ENCODE results near the gene CDH5. TPM values are rescaled to one million over a fixed set of nuclear protein-coding genes. Genes with fewer than 3 reads are reported as not detected.

CDH5 gene
- total RNA-seq, 2 donors from 2014 or later, result not detected

DNA sequence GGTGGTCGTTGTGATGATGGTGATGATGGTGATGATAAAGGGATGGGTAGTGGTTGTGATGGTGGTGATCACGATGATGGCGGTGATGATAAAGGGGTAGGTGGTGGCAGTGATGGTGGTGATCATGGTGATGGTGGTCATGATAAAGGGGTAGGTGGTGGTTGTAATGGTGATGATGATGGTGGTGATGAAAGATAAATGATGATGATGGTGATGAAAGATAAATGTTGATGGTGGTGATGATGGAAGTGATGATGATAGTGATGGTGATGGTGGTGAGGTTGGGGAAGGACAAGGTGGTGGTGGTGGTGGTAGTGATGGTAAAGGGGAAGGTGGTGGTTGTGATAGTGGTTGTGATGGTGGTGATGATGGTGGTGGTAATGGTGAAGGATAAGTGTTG is 13.9 kb downstream of the CDH5 start:
- no peak for ATAC-seq
- H3K9me3 Mint-ChIP-seq, result peaks cover 11 to 12% of the 10 kb centered on the region in 2 donors
- H3K27ac Mint-ChIP-seq, result no peak overlapping the region
- no peak for DNase-seq (ENCODE audit: low spot score in 2 of 2)
- no peaks in the 10 kb centered on the region for H3K36me3 Mint-ChIP-seq

DNA sequence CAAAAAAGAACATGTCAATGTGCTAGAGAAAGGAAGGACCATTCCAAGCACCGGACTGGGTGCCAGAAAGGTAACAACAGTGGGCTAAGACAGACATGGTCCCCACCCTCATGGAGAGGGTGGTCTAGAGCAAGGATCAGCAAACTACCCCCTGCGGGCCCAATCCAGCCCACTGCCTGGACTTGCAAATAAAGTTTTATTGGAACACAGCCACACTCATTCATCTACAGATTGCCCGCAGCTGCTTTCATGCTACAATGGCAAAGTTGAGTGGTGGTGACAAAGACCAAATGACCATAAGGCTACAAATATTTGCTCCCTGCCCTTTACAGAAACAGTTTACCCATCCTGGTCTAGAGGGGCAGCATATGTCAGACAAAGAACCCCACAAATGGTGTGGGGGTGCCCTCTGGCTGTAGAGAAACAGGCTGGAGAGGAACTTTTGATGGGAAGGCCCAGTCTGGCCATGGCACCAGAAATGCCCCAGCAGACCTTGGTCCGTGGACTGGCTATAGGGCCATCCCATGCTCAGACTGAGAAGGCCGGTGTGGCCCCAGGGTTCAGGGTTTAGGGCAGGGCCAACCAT is 15.2 kb downstream of the CDH5 start:
- H3K27ac Mint-ChIP-seq, result no peak overlapping the region
- ATAC-seq, result no peak
- H3K9me3 Mint-ChIP-seq, result peaks cover 11 to 12% of the 10 kb centered on the region in 2 donors
- DNase-seq (ENCODE audit: low spot score in 2 of 2), result no peak
- H3K36me3 Mint-ChIP-seq, result no peaks in the 10 kb centered on the region

DNA sequence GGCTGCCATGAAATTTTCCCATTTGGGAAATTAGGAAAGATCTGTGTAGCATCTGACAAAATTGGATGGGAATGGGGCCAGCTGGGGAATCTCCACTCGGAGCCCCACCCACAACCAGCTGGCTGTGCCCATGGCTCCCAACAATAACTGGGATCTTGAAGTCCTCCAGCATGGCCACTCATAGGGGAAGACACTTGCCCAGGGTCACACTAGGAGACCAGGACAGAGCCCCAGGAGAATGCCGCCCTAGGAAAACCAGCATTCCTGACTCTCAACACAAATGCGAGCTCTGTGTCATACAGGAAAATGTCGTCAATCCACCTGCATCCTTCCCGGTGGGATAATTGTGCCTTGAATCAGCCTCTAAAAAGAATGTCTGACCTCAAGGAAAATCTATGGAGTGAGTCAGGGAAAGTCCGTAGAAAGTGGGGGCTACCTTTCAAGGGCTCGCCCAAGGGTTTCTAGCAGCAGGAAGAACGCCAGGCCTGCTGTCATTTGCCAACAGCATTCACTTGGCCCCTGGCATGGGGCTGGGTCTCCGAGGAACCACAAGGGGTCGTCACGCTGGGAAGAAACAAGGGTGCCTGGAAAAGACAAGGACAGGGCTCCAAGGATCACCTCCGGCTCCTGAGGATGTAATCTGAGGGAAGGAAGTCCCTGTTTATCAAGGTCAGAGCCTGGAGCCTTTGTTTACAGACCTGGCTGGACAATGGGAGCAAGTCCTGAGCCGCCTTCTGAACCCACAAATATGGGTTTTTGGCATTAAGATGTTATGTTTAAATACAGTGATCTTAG is 15.9 kb downstream of the CDH5 start:
- H3K27ac Mint-ChIP-seq, result no peak overlapping the region
- DNase-seq (ENCODE audit: low spot score in 2 of 2), result no peak
- no peak for ATAC-seq
- peaks cover 11 to 12% of the 10 kb centered on the region in 2 donors for H3K9me3 Mint-ChIP-seq
- no peaks in the 10 kb centered on the region for H3K36me3 Mint-ChIP-seq

DNA sequence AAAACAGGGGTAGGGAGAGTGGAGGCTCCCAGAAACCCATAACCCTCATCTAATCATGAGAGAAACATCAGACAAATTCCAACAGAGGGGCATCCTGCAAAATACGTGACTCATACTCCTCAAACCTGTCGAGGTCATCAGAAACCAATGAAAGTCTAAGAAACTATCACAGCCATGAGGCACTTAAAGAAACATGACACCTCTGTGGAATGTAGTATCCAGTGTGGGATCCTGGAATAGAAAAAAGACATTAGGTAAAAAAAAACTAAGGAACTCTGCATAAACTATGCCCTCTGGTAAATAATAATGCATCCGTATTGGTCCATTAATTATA is 16.4 kb downstream of the CDH5 start:
- no peak for DNase-seq (ENCODE audit: low spot score in 2 of 2)
- no peak for ATAC-seq
- Mint-ChIP-seq H3K27ac (no peak overlapping the region), H3K36me3 (no peaks in the 10 kb centered on the region), H3K9me3 (peaks cover 11 to 12% of the 10 kb centered on the region in 2 donors)

DNA sequence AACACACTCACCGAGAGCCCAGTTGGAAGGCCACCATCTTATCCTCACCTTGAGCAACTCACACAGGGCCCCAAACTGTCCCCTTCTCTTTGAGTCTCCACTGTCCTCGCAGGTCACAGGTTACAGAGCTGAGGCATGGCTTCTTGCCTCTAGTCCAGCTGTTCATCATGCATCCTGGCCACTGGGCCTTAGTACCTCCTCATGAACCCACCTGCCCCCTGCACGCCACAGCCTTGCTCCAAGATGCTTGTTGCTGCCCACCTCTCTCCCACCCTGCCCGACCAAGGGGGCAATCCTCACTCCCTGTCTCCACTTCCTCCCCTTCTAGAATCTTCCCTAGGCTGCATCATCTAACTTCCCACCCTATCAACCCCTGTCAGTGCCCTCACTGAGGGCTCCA is 17.1 kb downstream of the CDH5 start:
- Mint-ChIP-seq H3K36me3 (no peaks in the 10 kb centered on the region), H3K9me3 (peaks cover 11 to 12% of the 10 kb centered on the region in 2 donors), H3K27ac (peak overlapping the region in 1 of 2 donors; percentile 17)
- DNase-seq (ENCODE audit: low spot score in 2 of 2), result no peak
- no peak for ATAC-seq

DNA sequence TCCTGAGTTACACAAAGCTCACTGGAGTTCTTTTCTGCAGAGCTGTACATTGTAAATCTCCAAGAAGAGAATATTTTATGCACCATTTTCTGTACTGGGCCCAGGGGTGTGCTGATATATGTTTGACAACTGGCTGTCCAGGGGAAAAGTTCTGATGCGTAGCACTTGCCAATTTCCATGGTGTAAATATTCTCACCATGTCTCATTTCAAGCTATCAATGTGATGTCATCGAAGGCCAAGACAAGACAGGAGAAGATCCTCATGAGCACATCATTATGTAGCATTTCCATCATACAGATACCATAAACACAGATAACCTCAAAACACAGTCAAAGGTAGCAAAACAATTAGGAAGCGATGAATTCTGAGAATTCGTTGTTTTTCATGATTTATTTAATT is 18.9 kb downstream of the CDH5 start:
- H3K9me3 Mint-ChIP-seq, result peaks cover 3% of the 10 kb centered on the region in 2 donors
- ATAC-seq (no peak), DNase-seq (ENCODE audit: low spot score in 2 of 2) (no peak)
- no peaks in the 10 kb centered on the region for H3K36me3 Mint-ChIP-seq
- H3K27ac Mint-ChIP-seq, result no peak overlapping the region

DNA sequence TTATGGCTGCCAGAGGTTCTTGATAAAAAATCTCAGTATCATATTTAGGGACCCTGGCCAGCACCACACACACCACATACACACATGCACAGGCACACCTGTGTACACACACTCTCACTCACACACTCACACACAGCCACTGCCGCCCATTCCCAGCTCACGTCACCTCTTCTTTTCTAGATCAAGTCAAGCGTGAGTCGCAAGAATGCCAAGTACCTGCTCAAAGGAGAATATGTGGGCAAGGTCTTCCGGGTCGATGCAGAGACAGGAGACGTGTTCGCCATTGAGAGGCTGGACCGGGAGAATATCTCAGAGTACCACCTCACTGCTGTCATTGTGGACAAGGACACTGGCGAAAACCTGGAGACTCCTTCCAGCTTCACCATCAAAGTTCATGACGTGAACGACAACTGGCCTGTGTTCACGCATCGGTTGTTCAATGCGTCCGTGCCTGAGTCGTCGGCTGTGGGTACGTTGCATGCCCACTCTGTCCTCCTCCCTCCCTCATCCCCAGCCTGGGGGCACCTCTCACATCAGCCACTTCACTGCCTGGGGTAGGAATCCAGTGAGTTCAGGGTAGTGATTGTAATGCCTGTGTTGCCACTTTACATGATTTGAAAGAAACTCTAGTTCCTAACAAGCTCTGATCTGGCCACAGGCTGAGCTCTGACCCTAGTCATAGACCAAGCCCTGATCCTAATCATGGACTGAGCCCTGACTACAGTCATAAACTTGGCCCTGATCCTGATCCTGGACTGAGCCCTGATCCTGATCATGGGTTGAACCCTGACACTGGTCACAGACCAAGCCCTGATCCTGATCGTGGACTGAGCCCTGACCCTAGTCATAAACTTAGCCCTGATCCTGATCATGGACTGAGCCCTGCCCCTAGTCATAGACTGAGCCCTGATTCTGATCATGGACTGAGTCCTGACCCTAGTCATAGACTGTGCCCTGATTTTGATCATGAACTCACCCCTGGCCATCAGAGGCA is 20.4 kb downstream of the CDH5 start:
- no peaks in the 10 kb centered on the region for H3K36me3 Mint-ChIP-seq
- H3K9me3 Mint-ChIP-seq, result no peaks in the 10 kb centered on the region
- ATAC-seq (no peak), DNase-seq (ENCODE audit: low spot score in 2 of 2) (no peak)
- no peak overlapping the region for H3K27ac Mint-ChIP-seq

DNA sequence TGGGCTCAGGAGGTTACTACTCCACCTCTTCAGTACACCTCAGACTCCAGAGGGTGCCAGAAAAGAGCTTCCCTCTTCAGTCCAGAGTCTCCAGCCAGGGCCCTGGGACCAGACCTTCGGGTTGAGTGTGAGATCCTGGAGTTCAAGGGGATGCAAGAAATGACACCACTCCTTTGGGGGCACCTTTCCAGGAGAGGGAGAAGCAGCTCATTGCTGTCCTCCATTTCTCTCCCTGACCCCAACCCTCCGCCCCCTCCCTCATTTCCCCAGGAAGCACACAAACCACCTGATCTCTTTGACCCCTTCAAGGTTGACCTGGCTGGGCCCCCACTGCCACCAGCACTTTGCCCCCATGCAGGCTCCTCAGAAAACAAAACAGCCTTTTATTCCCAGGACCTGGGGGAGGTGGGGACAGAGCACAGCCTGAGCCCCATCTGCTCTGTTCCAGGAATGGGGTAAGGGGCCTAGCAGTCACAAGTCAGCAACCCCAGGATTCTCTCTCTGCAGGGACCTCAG is 21.4 kb downstream of the CDH5 start:
- H3K27ac Mint-ChIP-seq, result no peak overlapping the region
- DNase-seq (ENCODE audit: low spot score in 2 of 2) (no peak), ATAC-seq (no peak)
- no peaks in the 10 kb centered on the region for H3K36me3 Mint-ChIP-seq
- H3K9me3 Mint-ChIP-seq, result no peaks in the 10 kb centered on the region

DNA sequence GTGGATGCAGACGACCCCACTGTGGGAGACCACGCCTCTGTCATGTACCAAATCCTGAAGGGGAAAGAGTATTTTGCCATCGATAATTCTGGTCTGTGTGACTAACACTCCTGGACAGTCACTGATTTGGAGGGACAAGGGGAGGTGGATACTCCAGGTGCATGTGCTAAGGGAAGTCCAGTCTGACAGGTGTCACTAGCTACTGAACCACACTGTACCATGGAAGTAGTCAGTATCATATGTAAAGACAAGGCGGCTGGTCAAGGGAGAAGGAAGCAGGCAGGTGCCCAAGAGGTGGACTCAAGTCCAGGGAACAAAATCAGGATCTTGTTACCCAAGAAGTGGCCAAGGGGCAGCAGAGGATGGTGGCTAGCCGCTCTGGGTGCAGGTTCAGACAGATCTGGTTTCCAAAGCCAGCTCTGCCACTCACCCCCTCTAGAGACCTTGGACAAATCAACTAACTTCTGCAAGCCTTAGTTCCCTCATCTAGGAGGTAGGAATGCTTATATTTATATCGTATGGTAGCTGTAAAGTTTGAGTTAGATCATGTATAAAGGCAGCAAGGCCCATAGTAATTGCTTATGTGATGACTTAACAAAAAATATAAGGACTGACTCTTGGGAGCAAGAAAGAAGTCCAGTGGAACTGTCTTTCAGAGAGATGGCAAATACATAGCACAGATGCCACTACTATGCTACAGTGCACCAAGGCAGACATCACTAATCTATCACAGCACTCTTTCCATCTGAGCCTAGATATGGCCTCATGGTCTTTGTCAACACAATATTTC is 22.1 kb downstream of the CDH5 start:
- DNase-seq (ENCODE audit: low spot score in 2 of 2) (no peak), ATAC-seq (no peak)
- Mint-ChIP-seq H3K27ac (no peak overlapping the region), H3K36me3 (no peaks in the 10 kb centered on the region), H3K9me3 (no peaks in the 10 kb centered on the region)

DNA sequence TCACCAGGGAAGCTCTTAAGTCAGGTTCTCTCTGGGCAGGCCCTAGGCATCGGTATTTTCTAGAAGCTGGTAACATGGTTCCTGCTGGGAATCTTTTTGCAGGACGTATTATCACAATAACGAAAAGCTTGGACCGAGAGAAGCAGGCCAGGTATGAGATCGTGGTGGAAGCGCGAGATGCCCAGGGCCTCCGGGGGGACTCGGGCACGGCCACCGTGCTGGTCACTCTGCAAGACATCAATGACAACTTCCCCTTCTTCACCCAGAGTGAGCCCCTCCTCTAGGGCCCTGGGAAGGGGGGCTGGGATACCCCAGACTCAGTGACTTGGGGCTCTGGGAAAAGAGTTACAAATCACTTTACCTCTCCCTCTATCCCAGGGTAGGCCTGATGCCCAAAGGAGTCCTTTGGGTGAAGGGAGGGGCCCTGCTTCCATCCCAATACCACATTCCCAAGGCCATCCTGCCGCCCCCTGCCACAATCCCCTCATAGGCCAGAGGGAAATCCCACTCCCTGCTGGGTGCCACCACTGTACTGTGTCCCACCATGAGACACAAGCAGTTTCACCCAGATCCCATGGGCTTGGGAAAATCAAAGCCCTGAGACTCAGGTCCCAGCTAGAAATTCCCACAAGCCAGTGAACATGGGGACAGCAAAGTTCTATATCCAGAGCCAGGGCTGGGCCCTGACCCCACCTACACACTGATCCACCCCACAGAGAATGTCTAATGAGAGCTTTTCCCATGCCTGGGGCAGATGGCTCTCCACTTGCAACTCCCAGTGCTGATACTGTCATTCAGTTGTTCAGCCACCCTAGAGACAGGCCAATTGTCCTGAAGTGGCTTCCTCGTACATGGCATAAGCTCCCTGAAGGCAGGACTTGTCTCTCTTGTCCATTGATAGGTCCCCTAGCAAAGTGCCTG is 23.0 kb downstream of the CDH5 start:
- Mint-ChIP-seq H3K9me3 (no peaks in the 10 kb centered on the region), H3K27ac (no peak overlapping the region)
- ATAC-seq, result no peak

DNA sequence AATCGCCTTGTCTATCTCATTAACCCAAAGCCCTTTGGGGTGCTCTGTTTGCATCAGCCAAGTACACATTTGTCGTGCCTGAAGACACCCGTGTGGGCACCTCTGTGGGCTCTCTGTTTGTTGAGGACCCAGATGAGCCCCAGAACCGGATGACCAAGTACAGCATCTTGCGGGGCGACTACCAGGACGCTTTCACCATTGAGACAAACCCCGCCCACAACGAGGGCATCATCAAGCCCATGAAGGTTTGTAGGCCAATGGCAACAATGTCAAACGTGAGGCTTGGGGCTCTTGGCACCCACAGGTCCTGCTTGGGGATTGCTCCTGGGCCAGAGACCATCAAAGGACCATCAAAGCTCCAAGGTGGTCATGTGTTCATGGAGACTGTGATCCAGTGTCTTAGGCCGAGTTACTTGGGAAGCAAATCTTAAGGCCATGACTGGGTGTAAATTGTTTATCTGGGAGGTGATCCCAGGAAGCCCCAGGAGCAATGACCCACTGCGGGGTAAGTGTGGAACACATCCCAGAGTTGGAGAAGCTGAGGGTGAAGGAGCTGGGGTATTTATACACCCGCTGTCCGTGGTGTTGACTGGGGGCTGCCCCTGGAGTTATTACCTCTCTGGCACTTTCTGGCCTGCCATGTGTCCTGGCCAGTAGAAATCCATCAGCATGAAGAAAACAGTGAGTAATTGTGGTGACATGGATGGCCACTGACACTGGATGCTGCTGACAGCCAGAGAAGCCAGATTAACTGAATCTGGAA is 24.0 kb downstream of the CDH5 start:
- H3K36me3 Mint-ChIP-seq, result no peaks in the 10 kb centered on the region
- no peak for DNase-seq (ENCODE audit: low spot score in 2 of 2)
- H3K27ac Mint-ChIP-seq, result no peak overlapping the region

More for the DNA sequence above, 23.0 kb downstream of the CDH5 start:
- no peak for DNase-seq (ENCODE audit: low spot score in 2 of 2)
- no peaks in the 10 kb centered on the region for H3K36me3 Mint-ChIP-seq

DNA sequence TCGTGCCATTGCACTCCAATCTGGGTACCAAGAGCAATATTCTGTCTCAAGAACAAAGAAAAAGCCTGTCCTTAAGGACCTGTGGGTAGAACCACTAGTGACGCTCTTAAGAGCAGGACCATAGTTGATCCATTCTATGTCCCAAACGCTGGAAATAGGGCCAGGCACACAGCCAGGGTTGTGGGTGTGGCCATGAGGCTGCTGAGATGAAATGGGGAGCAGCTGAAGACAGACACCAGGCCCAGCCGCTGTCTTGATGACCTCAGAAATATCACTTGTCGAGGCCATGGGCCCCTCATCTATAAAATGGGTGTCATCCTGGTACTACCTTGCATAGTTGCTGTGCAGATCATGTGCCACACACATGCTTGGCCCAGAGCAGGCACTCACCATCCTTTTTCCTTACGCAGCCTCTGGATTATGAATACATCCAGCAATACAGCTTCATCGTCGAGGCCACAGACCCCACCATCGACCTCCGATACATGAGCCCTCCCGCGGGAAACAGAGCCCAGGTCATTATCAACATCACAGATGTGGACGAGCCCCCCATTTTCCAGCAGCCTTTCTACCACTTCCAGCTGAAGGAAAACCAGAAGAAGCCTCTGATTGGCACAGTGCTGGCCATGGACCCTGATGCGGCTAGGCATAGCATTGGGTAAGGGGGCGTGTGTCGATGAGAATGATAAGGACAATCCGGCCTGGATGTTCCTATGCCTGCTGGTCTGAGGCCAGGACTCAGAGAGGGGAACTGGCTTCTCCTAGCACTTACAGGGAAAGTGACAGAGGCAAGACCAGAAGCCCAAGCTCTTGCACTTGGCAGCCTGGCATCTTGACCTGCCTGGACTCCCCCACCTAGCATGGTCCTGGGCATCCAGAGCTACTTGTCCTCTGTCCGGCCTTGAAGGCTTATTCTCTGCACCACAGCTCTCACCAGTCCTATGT is 25.5 kb downstream of the CDH5 start:
- Mint-ChIP-seq H3K9me3 (no peaks in the 10 kb centered on the region), H3K27ac (no peak overlapping the region), H3K36me3 (no peaks in the 10 kb centered on the region)
- no peak for ATAC-seq
- no peak for DNase-seq (ENCODE audit: low spot score in 2 of 2)

More for the DNA sequence above, 24.0 kb downstream of the CDH5 start:
- ATAC-seq, result no peak
- H3K9me3 Mint-ChIP-seq, result no peaks in the 10 kb centered on the region

DNA sequence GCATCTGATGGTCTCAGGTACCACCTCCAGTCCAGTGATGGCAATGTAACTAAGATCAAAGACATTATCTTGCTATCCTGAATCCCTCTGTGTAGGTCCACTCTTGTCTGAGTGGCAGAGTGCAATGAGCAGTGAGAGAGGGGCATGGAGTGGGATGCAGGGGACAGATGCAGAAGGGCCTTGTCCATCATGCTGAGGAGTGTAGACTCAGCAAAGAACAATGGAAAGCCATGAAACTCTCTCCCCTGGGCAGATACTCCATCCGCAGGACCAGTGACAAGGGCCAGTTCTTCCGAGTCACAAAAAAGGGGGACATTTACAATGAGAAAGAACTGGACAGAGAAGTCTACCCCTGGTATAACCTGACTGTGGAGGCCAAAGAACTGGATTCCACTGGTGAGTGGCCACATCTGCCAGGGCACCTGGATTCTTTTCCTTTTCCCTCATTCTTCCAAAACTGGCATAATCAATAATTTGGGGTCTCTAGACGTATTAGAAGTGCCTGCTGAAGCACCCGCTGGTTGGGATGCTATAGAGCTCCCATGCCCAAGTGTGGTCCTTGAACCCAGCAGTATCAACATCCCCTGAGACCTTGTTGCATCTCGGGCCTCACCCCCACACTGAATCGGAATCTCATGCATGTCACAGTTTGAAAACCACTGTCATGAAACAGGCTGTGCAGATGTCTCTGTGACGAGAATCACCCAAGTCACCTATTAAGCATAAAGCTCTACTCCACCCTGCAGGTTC is 29.5 kb downstream of the CDH5 start:
- no peak for ATAC-seq
- Mint-ChIP-seq H3K9me3 (no peaks in the 10 kb centered on the region), H3K27ac (no peak overlapping the region), H3K36me3 (no peaks in the 10 kb centered on the region)
- DNase-seq (ENCODE audit: low spot score in 2 of 2), result no peak
